ENCODE measurements around the gene MYL6. TPM values are rescaled to one million over a fixed set of nuclear protein-coding genes. Genes with fewer than 3 reads are reported as not detected.
A peak's percentile ranks its signal among the peaks of the same experiment; 100 is the strongest.

The MYL6 gene
- total and polyA plus RNA-seq, 9 of the 15 experiments (the other 6 are each of a cell fraction or from before 2014, with no cell fraction given): 557 to 1,664 (median 958) TPM

DNA sequence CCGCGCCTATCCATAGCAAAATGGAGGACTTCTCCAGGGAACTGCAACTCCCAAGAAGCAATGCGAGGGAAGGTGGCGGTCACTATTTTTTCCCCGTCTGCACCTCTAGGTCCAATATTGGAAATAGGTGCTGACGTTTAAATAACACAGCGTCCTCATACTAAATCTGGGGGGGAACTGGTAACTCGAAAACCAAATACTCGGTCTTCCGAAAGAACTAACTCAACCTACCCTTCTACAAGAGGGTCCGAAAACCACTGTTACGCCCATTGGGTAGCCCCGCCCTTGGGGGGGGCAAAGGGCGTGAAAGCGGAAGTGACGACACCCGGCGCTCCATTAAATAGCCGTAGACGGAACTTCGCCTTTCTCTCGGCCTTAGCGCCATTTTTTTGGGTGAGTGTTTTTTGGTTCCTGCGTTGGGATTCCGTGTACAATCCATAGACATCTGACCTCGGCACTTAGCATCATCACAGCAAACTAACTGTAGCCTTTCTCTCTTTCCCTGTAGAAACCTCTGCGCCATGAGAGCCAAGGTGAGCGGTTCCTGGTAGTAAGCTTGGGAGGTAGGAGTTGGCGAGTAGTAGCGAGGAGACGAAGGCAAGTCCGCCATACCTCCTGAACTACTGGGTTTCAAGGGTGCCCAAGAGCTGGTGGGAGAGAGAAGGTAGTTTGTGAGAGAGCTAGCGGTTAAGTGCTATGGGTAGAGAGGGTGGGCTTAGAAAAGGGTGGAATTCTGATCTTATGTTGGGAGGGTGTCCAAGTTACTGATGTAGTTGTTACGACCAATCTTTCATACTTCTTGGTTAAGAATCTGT, 41.7 kb upstream of the MYL6 start, which contains the start of gene RPL41 (continued):
- TF ChIP-seq FOXA1 (IDR thresholded peaks at IDR 0.05; ENCODE audit: borderline replicate concordance) (no peak), ZNF639 (CRISPR knock-in tag; conservative IDR thresholded peaks at IDR 0.05 in 1 of 2, IDR thresholded peaks at IDR 0.05 in 1 of 2) (peak in 1 of 2 experiments; percentile 78; a peak in 2 of 4 replicates), FOXP1 (CRISPR knock-in tag; IDR thresholded peaks at IDR 0.05) (no peak; the same call in 1 of the 2 replicates), ZNF324 (CRISPR knock-in tag; IDR thresholded peaks at IDR 0.05) (no peak), NCOA2 (IDR thresholded peaks at IDR 0.05; ENCODE audit: partially characterized antibody in 2 of 2) (no peak), BRF1 (IDR thresholded peaks at IDR 0.05; ENCODE audit: borderline replicate concordance, extremely low read depth, insufficient read length) (no peak), SNRNP70 (optimal IDR thresholded peaks at IDR 0.05; ENCODE audit: low read depth, low read length) (peak; percentile 88), CHD4 (IDR thresholded peaks at IDR 0.05; ENCODE audit: insufficient read depth, insufficient replicate concordance, low read depth, low read length, poor library complexity, severe bottlenecking) (no peak), ZNF778 (CRISPR knock-in tag; IDR thresholded peaks at IDR 0.05) (no peak), SIN3B (IDR thresholded peaks at IDR 0.05; ENCODE audit: low read depth) (peak; percentile 60; the same call in 1 of the 2 replicates), ZNF146 (CRISPR knock-in tag; IDR thresholded peaks at IDR 0.05; ENCODE audit: unreplicated experiment) (no peak), MCM7 (IDR thresholded peaks at IDR 0.05) (no peak), ZBTB8A (IDR thresholded peaks at IDR 0.05; ENCODE audit: partially characterized antibody) (no peak), MEF2D (tag; conservative IDR thresholded peaks at IDR 0.05; ENCODE audit: low read depth) (0 out of 2 replicates have a peak, but pooled peaks have one; percentile 32), NR2C1 (IDR thresholded peaks at IDR 0.05) (peak; percentile 96), NR2C1 (tag; IDR thresholded peaks at IDR 0.05) (peak; percentile 97), PHF8 (IDR thresholded peaks at IDR 0.05; ENCODE audit: borderline replicate concordance, low read length) (peak; percentile 96), ZNF197 (CRISPR knock-in tag; IDR thresholded peaks at IDR 0.05; ENCODE audit: low read depth) (no peak), CREM (IDR thresholded peaks at IDR 0.05; ENCODE audit: low read depth) (peak; percentile 97)
- TF ChIP-seq, protein P1, sequence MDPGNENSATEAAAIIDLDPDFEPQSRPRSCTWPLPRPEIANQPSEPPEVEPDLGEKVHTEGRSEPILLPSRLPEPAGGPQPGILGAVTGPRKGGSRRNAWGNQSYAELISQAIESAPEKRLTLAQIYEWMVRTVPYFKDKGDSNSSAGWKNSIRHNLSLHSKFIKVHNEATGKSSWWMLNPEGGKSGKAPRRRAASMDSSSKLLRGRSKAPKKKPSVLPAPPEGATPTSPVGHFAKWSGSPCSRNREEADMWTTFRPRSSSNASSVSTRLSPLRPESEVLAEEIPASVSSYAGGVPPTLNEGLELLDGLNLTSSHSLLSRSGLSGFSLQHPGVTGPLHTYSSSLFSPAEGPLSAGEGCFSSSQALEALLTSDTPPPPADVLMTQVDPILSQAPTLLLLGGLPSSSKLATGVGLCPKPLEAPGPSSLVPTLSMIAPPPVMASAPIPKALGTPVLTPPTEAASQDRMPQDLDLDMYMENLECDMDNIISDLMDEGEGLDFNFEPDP (CRISPR knock-in tag; IDR thresholded peaks at IDR 0.05): no peak
- TF ChIP-seq, protein P2, sequence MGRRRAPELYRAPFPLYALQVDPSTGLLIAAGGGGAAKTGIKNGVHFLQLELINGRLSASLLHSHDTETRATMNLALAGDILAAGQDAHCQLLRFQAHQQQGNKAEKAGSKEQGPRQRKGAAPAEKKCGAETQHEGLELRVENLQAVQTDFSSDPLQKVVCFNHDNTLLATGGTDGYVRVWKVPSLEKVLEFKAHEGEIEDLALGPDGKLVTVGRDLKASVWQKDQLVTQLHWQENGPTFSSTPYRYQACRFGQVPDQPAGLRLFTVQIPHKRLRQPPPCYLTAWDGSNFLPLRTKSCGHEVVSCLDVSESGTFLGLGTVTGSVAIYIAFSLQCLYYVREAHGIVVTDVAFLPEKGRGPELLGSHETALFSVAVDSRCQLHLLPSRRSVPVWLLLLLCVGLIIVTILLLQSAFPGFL (CRISPR knock-in tag; IDR thresholded peaks at IDR 0.05): no peak

All from K562 (cell line).